ENCODE measurements around the gene RARG. TPM values are rescaled to one million over a fixed set of nuclear protein-coding genes. Genes with fewer than 3 reads are reported as not detected.

Gene RARG
- total and polyA plus RNA-seq, 2 of the 8 experiments (the other 6 are each of a cell fraction or from before 2014, with no cell fraction given), result 68.6 to 68.9 TPM

DNA sequence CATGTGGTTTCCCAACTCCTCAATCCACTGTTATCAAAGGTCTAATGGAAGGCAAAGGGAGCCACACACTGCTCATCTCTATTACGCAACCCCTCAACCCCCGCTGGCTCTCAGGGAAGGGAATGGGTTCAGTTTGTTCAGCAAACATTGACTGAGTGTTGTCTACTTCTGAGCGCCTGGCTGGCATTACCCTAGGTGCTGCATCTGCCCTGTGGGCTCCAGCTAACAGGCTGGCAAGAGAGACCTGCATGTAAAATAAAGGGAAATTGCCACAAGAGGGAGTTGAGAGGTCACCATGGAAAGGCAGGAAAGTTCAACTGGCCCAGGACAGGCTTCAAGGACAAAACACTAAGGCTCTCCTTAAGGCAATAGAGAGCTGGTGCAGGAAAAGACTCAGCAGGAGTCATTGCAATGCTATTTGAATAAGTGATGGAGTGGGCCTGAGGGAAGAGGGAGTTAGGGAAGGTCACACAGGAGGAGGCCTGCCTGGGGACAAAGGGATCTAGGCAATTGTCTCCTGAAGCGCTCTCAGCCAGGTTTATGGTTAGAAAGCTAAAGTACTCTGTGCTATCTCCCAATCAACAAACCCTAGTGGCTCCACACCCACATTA lies 57.0 kb downstream of the RARG start:
- H3K4me1 ChIP-seq (replicated peaks in 1 of 4; ENCODE audit: control insufficient read depth in 3 of 4, insufficient read depth in 4 of 4, low read length in 3 of 4), result peaks cover 1 to 9% (median 5%) of the 10 kb centered on the region in 4 experiments; a peak in 4 of 7 replicates
- no peak overlapping the region for H3K9ac ChIP-seq (replicated peaks in 1 of 4; ENCODE audit: extremely low read depth in 1 of 4, low read depth in 3 of 4, low read length in 3 of 4)
- 12% methylated on average over 4 of the region's 4 CpGs; no CpG with 5 or more reads in 1 of the 2 experiments for WGBS, 2 experiments (ENCODE audit: extremely low coverage in 1 of 2, insufficient coverage in 1 of 2, insufficient read length in 1 of 2, insufficient replicate concordance in 2 of 2, low coverage in 1 of 2, low lambda C conversion rate in 2 of 2, missing lambda C conversion rate in 1 of 2)
- no peak overlapping the region for H2BK120ac ChIP-seq (replicated peaks; ENCODE audit: low read depth, low read length)
- no peak overlapping the region for H3K27ac ChIP-seq (ENCODE audit: low read depth, low read length)
- no peak overlapping the region for H2AFZ ChIP-seq (ENCODE audit: low read length)
- H2BK5ac ChIP-seq (ENCODE audit: low read depth, low read length), result no peak overlapping the region
- no peak overlapping the region for H2AK5ac ChIP-seq (ENCODE audit: low read depth, low read length)
- H2BK20ac ChIP-seq (ENCODE audit: low read length), result no peak overlapping the region
- H3K4me3 ChIP-seq (ENCODE audit: extremely low read depth in 1 of 4, insufficient read depth in 2 of 4, low read depth in 3 of 4, low read length in 4 of 4), result no peak overlapping the region
- H3K79me2 ChIP-seq (ENCODE audit: control insufficient read depth in 1 of 2, insufficient read depth in 2 of 2, low read length in 2 of 2), result no peaks in the 10 kb centered on the region
- no peak overlapping the region for H3K18ac ChIP-seq (ENCODE audit: extremely low read depth, low read length)
- H3K4me2 ChIP-seq (ENCODE audit: insufficient read depth in 1 of 2, low read depth in 2 of 2, low read length in 2 of 2), result peak overlapping the region in 1 of 2 experiments; percentile 9; a peak in 1 of 4 replicates
- H4K20me1 ChIP-seq (replicated peaks in 1 of 2; ENCODE audit: control insufficient read depth in 1 of 2, insufficient read depth in 2 of 2, low read length in 2 of 2), result peaks cover 4 to 10% of the 10 kb centered on the region in 2 experiments
- H3K36me3 ChIP-seq (ENCODE audit: control insufficient read depth in 2 of 4, insufficient read depth in 4 of 4, low read length in 3 of 4), result no peaks in the 10 kb centered on the region
- no peaks in the 10 kb centered on the region for H3K9me3 ChIP-seq (ENCODE audit: insufficient read depth in 2 of 2, low read depth in 1 of 2, low read length in 1 of 2)
- no peak for DNase-seq (ENCODE audit: low read depth in 1 of 2, low spot score in 2 of 2)
- H4K91ac ChIP-seq (replicated peaks; ENCODE audit: insufficient read length, low read length), result no peak overlapping the region
- peaks cover 14 to 74% (median 57%) of the 10 kb centered on the region in 4 experiments for H3K27me3 ChIP-seq (replicated peaks in 1 of 4; ENCODE audit: control insufficient read depth in 3 of 4, extremely low read depth in 1 of 4, insufficient read depth in 3 of 4, low read length in 3 of 4)
- H3K23ac ChIP-seq (ENCODE audit: insufficient read length), result no peak overlapping the region
- H3K56ac ChIP-seq (replicated peaks; ENCODE audit: insufficient read length, low read depth, low read length), result no peak overlapping the region
- H3K79me1 ChIP-seq (ENCODE audit: low read depth, low read length), result no peaks in the 10 kb centered on the region
- POLR2A ChIA-PET (ENCODE audit: partially characterized antibody), result interaction anchor here (0.9 to 1.4 kb wide), 4 partner anchors 12 to 15 kb away, joined by 3 to 4 read pairs (median 4); no protein-coding TSS in a partner anchor
- H4K8ac ChIP-seq (ENCODE audit: extremely low read depth, insufficient read depth, low read length), result no peak overlapping the region
- CTCF ChIA-PET (ENCODE audit: partially characterized antibody), result interaction anchor here (0.6 to 6.2 kb wide), 27 partner anchors 8 to 146 kb away, joined by 3 to 80 read pairs (median 4); partner anchors contain the start of genes AAAS, ESPL1 and SOAT2
- H4K5ac ChIP-seq (ENCODE audit: insufficient read length, low read depth, low read length), result no peak overlapping the region
- H3K14ac ChIP-seq (ENCODE audit: insufficient read length), result no peak overlapping the region
- H3K23me2 ChIP-seq (ENCODE audit: low read depth, low read length), result peaks cover 4% of the 10 kb centered on the region
- no peak overlapping the region for H2BK15ac ChIP-seq (ENCODE audit: low read length)
- no peak overlapping the region for H3K4ac ChIP-seq (replicated peaks; ENCODE audit: insufficient read length, low read depth, low read length)
- no peak overlapping the region for H2BK12ac ChIP-seq (ENCODE audit: low read depth, low read length)
- peak; percentile 95 for FAIRE-seq
- no peak for TF ChIP-seq HDAC6 (IDR thresholded peaks at IDR 0.05; ENCODE audit: low read depth, low read length)
- no peak for TF ChIP-seq BCL11A (IDR thresholded peaks at IDR 0.05; ENCODE audit: low read depth in 2 of 2, low read length in 2 of 2)
- no peak for TF ChIP-seq NRF1 (IDR thresholded peaks at IDR 0.05; ENCODE audit: low read depth, low read length)
- TF ChIP-seq TCF12 (IDR thresholded peaks at IDR 0.05; ENCODE audit: low read depth, low read length), result peak; percentile 77; the same call in 1 of the 2 replicates
- no peak for TF ChIP-seq GABPA (IDR thresholded peaks at IDR 0.05; ENCODE audit: borderline replicate concordance, insufficient read depth, low read length)
- TF ChIP-seq TEAD4 (IDR thresholded peaks at IDR 0.05; ENCODE audit: low read depth, low read length), result 0 out of 2 replicates have a peak, but pooled peaks have one; percentile 24
- peak; percentile 56 to 62 for TF ChIP-seq RAD21 (IDR thresholded peaks at IDR 0.05 in 1 of 2, conservative IDR thresholded peaks at IDR 0.05 in 1 of 2; ENCODE audit: low read depth in 2 of 2, low read length in 2 of 2)
- no peak for TF ChIP-seq SIRT6 (IDR thresholded peaks at IDR 0.05; ENCODE audit: low read length)
- TF ChIP-seq NANOG (IDR thresholded peaks at IDR 0.05; ENCODE audit: insufficient read depth, low read depth, low read length, poor library complexity, severe bottlenecking), result no peak
- peak; percentile 61; the same call in 1 of the 2 replicates for TF ChIP-seq SP4 (IDR thresholded peaks at IDR 0.05; ENCODE audit: low read length)
- TF ChIP-seq, protein P1, sequence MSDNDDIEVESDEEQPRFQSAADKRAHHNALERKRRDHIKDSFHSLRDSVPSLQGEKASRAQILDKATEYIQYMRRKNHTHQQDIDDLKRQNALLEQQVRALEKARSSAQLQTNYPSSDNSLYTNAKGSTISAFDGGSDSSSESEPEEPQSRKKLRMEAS (IDR thresholded peaks at IDR 0.05), result peak; percentile 44; the same call in 1 of the 2 replicates
- TF ChIP-seq HDAC2 (IDR thresholded peaks at IDR 0.05; ENCODE audit: borderline replicate concordance in 1 of 2, low read depth in 2 of 2, low read length in 2 of 2), result peak in 1 of 2 experiments; percentile 44; a peak in 1 of 4 replicates
